ENCODE results near the gene SMIM44. TPM values are rescaled to one million over a fixed set of nuclear protein-coding genes. Genes with fewer than 3 reads are reported as not detected.
A peak's percentile ranks its signal among the peaks of the same experiment; 100 is the strongest.
"Not testable (repeated sequence)": the region's sequence is repeated elsewhere in the genome, so short reads cannot be mapped to it uniquely, and the experiment has no call there.

The SMIM44 gene
- total RNA-seq, 1 experiment from 2014 or later = not detected

GRCh38 chr19:3448616-3449334, 34.5 kb downstream of the SMIM44 start:
- no peaks in the 10 kb centered on the region for H3K36me3 ChIP-seq (ENCODE audit: control insufficient read depth, insufficient read depth, low read length)
- POLR2A ChIA-PET = no interaction called here

GRCh38 chr19:3446657-3447056, 36.6 kb downstream of the SMIM44 start:
- in situ Hi-C loops (cut with HindIII; ENCODE audit: low pct_unique_long_range_greater_than_20kb, low sequenced_read_pairs); H3K4me3 ChIP-seq (ENCODE audit: low read depth in 2 of 2, low read length in 2 of 2); H3K27ac ChIP-seq (ENCODE audit: low read length); DNase-seq (ENCODE audit: low read depth, low spot score); H3K27me3 ChIP-seq (ENCODE audit: control insufficient read depth, insufficient read depth, low read length); intact Hi-C loops (cut with micrococcal nuclease; ENCODE audit: unreplicated experiment); H3K9me3 ChIP-seq (ENCODE audit: control insufficient read depth, insufficient read depth, low read depth, low read length); ATAC-seq; H3K4me1 ChIP-seq (ENCODE audit: control insufficient read depth, insufficient read depth, low read length); BruUV-seq (replicated peaks); POLR2A ChIA-PET; CTCF ChIA-PET; H3K36me3 ChIP-seq (ENCODE audit: control insufficient read depth, insufficient read depth, low read length): not testable (repeated sequence)

More at GRCh38 chr19:3448616-3449334, 34.5 kb downstream of the SMIM44 start:
- H3K4me3 ChIP-seq (ENCODE audit: low read depth in 2 of 2, low read length in 2 of 2) = no peak overlapping the region
- DNase-seq (ENCODE audit: low read depth, low spot score) (no peak), ATAC-seq (0 out of 2 replicates have a peak, but pooled peaks have one; percentile 38)
- in situ Hi-C loops (cut with HindIII; ENCODE audit: low pct_unique_long_range_greater_than_20kb, low sequenced_read_pairs) = no loop called here
- no TSS peak for BruUV-seq (replicated peaks)
- H3K4me1 ChIP-seq (ENCODE audit: control insufficient read depth, insufficient read depth, low read length) = peaks cover 5% of the 10 kb centered on the region
- TF ChIP-seq SIN3A (IDR thresholded peaks at IDR 0.05; ENCODE audit: borderline replicate concordance, insufficient read depth, low read depth, low read length) = no peak
- TF ChIP-seq, protein P1, sequence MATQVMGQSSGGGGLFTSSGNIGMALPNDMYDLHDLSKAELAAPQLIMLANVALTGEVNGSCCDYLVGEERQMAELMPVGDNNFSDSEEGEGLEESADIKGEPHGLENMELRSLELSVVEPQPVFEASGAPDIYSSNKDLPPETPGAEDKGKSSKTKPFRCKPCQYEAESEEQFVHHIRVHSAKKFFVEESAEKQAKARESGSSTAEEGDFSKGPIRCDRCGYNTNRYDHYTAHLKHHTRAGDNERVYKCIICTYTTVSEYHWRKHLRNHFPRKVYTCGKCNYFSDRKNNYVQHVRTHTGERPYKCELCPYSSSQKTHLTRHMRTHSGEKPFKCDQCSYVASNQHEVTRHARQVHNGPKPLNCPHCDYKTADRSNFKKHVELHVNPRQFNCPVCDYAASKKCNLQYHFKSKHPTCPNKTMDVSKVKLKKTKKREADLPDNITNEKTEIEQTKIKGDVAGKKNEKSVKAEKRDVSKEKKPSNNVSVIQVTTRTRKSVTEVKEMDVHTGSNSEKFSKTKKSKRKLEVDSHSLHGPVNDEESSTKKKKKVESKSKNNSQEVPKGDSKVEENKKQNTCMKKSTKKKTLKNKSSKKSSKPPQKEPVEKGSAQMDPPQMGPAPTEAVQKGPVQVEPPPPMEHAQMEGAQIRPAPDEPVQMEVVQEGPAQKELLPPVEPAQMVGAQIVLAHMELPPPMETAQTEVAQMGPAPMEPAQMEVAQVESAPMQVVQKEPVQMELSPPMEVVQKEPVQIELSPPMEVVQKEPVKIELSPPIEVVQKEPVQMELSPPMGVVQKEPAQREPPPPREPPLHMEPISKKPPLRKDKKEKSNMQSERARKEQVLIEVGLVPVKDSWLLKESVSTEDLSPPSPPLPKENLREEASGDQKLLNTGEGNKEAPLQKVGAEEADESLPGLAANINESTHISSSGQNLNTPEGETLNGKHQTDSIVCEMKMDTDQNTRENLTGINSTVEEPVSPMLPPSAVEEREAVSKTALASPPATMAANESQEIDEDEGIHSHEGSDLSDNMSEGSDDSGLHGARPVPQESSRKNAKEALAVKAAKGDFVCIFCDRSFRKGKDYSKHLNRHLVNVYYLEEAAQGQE (IDR thresholded peaks at IDR 0.05; ENCODE audit: insufficient read depth in 1 of 2, low read depth in 2 of 2, low read length in 1 of 2) = no peak
- TF ChIP-seq, protein P2, sequence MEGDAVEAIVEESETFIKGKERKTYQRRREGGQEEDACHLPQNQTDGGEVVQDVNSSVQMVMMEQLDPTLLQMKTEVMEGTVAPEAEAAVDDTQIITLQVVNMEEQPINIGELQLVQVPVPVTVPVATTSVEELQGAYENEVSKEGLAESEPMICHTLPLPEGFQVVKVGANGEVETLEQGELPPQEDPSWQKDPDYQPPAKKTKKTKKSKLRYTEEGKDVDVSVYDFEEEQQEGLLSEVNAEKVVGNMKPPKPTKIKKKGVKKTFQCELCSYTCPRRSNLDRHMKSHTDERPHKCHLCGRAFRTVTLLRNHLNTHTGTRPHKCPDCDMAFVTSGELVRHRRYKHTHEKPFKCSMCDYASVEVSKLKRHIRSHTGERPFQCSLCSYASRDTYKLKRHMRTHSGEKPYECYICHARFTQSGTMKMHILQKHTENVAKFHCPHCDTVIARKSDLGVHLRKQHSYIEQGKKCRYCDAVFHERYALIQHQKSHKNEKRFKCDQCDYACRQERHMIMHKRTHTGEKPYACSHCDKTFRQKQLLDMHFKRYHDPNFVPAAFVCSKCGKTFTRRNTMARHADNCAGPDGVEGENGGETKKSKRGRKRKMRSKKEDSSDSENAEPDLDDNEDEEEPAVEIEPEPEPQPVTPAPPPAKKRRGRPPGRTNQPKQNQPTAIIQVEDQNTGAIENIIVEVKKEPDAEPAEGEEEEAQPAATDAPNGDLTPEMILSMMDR (IDR thresholded peaks at IDR 0.05) = no peak
- TF ChIP-seq TCF7L2 (IDR thresholded peaks at IDR 0.05; ENCODE audit: low read depth, low read length) = no peak
- no peak for TF ChIP-seq POLR2AphosphoS5 (IDR thresholded peaks at IDR 0.05; ENCODE audit: low read depth, low read length)
- CTCF ChIA-PET = no interaction called here
- no peak overlapping the region for H3K27ac ChIP-seq (ENCODE audit: low read length)
- no peaks in the 10 kb centered on the region for H3K27me3 ChIP-seq (ENCODE audit: control insufficient read depth, insufficient read depth, low read length)
- no peaks in the 10 kb centered on the region for H3K9me3 ChIP-seq (ENCODE audit: control insufficient read depth, insufficient read depth, low read depth, low read length)
- intact Hi-C loops (cut with micrococcal nuclease; ENCODE audit: unreplicated experiment) = no loop called here

DNA sequence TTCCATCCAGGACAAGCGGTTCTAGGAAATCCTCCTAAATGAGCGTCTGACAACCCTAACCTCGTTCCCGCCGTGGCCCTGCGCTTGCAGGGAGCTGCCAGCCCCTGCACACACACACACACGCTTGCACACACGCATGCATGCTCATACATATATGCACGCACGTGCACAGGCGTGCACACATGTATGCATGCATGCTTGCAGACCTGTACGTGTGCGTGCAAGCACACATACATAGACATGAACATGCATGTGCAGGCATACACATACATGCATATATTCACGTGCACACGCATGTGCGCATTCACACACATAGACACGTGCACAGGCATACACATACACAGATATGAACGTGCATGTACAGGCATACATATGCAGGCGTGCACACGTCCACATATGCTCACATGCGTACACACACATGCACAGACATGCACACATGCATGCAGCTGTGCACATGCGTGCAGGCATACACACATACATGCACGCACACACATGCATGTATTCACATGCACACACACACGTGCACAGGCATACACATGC, 38.5 kb downstream of the SMIM44 start:
- BruUV-seq (replicated peaks) = no TSS peak
- no peak for DNase-seq (ENCODE audit: low read depth, low spot score)
- H3K4me3 ChIP-seq (ENCODE audit: low read depth in 2 of 2, low read length in 2 of 2) = no peak overlapping the region
- H3K36me3 ChIP-seq (ENCODE audit: control insufficient read depth, insufficient read depth, low read length) = no peaks in the 10 kb centered on the region
- H3K9me3 ChIP-seq (ENCODE audit: control insufficient read depth, insufficient read depth, low read depth, low read length) = no peaks in the 10 kb centered on the region
- H3K4me1 ChIP-seq (ENCODE audit: control insufficient read depth, insufficient read depth, low read length) = no peaks in the 10 kb centered on the region
- no peaks in the 10 kb centered on the region for H3K27me3 ChIP-seq (ENCODE audit: control insufficient read depth, insufficient read depth, low read length)
- no peak overlapping the region for H3K27ac ChIP-seq (ENCODE audit: low read length)
- intact Hi-C loops (cut with micrococcal nuclease; ENCODE audit: unreplicated experiment) = no loop called here
- no peak for TF ChIP-seq TCF7L2 (IDR thresholded peaks at IDR 0.05; ENCODE audit: low read depth, low read length)
- no peak for TF ChIP-seq POLR2AphosphoS5 (IDR thresholded peaks at IDR 0.05; ENCODE audit: low read depth, low read length)
- in situ Hi-C loops (cut with HindIII; ENCODE audit: low pct_unique_long_range_greater_than_20kb, low sequenced_read_pairs) = no loop called here
- ChIA-PET POLR2A (no interaction called here), CTCF (no interaction called here)
- ATAC-seq = no peak

Measured in Panc1 (cell line).